ENCODE results near the gene TTC21A.

Gene TTC21A

DNA sequence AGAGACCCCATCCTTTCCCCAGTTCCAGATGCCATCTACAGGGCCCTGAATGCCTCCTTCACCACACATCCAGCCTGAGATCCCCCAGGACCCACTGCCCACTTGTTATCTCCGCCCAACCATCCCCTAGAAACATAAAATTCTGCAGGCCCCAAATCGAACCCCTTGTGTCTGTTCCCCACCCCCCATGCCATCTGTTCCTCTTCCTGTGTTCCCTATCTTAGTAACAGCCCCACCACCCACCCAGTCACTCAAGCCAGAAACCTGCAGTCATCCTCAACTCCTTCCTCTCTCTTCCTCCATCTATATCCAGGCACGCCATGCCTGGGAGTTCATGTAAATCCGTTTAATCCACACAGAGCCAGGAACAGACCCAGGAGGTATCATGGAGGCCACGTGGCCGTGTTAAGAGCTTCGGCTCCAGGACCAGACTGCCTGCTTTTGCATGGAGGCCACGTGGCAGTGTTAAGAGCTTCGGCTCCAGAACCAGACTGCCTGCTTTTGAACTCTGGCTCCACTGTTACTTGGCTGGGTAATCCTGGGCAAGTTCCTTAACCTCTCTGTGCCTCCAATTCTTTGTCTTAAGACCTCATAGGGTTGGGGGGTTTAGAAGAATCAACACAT lies 41.1 kb downstream of the TTC21A start:
- no peak for DNase-seq
- peak overlapping the region; percentile 12 for H3K4me3 ChIP-seq (ENCODE audit: low read depth, low read length)

DNA sequence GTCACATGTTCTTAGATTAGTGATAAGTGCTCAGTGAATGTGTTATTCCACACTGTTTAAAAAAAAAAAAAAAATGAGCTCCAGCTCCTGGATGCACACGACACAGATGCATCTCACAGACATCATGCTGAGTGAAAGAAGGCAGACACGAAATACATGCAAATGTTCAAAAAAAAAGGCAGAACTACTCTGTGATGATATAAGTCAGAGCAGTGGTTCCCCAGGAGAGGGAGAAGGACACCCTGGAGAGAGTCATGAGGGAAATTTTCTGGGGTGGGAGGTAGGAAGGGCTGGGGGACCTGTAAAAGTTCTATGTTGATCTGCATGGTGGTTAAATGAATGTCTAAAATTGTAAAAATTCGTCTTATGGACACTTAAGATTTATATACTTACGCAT lies 41.6 kb downstream of the TTC21A start:
- DNase-seq: no peak
- in situ Hi-C loops (cut with HindIII; ENCODE audit: low pct_ligation_motif_present, low sequenced_read_pairs): no loop called here
- H3K4me3 ChIP-seq (ENCODE audit: low read depth, low read length): no peak overlapping the region
- TF ChIP-seq, protein P1, sequence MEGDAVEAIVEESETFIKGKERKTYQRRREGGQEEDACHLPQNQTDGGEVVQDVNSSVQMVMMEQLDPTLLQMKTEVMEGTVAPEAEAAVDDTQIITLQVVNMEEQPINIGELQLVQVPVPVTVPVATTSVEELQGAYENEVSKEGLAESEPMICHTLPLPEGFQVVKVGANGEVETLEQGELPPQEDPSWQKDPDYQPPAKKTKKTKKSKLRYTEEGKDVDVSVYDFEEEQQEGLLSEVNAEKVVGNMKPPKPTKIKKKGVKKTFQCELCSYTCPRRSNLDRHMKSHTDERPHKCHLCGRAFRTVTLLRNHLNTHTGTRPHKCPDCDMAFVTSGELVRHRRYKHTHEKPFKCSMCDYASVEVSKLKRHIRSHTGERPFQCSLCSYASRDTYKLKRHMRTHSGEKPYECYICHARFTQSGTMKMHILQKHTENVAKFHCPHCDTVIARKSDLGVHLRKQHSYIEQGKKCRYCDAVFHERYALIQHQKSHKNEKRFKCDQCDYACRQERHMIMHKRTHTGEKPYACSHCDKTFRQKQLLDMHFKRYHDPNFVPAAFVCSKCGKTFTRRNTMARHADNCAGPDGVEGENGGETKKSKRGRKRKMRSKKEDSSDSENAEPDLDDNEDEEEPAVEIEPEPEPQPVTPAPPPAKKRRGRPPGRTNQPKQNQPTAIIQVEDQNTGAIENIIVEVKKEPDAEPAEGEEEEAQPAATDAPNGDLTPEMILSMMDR (IDR thresholded peaks at IDR 0.05; ENCODE audit: low read depth, low read length, missing control alignments): no peak
- peak overlapping the region; percentile 90 for H3K27ac ChIP-seq
- H3K27me3 ChIP-seq (replicated peaks): no peaks in the 10 kb centered on the region
- peaks cover 24% of the 10 kb centered on the region for H3K36me3 ChIP-seq (replicated peaks)

More for the DNA sequence above, 41.1 kb downstream of the TTC21A start:
- in situ Hi-C loops (cut with HindIII; ENCODE audit: low pct_ligation_motif_present, low sequenced_read_pairs): no loop called here
- Histone ChIP-seq H3K27ac (peak overlapping the region; percentile 90), H3K36me3 (replicated peaks) (peaks cover 29% of the 10 kb centered on the region), H3K27me3 (replicated peaks) (no peaks in the 10 kb centered on the region)
- TF ChIP-seq, protein P1 (IDR thresholded peaks at IDR 0.05; ENCODE audit: low read depth, low read length, missing control alignments): no peak

DNA sequence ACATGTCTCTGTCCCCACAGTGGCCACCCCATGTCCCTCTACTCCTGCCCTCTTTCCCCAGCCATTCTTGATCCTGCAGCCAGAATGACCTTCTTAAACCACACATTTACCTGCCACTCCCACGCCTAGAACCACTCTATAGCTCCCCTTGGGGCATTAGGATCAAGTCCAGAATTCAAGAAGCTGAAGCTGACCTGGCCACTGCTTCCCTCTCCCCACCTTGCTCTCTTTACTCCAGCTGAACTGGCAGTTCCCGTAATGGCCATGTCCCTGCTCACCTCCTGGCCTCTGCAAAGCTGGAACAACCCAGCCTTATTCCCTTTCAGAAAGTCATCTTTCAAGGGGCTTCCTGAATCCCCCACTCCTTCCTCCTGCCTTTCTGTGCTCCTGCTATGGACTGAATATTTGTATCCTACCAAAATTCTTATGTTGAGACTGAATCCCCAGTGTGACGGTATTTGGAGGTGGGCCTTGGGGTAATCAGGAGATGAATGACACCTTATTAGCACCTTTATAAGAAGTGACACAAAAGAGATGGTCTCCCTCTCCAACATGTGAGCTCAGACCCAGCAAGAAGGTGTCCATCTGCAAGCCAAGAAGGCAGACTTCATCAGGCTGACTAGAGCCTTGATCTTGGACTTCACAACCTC lies 42.1 kb downstream of the TTC21A start:
- peak overlapping the region; percentile 98 for H3K27ac ChIP-seq

DNA sequence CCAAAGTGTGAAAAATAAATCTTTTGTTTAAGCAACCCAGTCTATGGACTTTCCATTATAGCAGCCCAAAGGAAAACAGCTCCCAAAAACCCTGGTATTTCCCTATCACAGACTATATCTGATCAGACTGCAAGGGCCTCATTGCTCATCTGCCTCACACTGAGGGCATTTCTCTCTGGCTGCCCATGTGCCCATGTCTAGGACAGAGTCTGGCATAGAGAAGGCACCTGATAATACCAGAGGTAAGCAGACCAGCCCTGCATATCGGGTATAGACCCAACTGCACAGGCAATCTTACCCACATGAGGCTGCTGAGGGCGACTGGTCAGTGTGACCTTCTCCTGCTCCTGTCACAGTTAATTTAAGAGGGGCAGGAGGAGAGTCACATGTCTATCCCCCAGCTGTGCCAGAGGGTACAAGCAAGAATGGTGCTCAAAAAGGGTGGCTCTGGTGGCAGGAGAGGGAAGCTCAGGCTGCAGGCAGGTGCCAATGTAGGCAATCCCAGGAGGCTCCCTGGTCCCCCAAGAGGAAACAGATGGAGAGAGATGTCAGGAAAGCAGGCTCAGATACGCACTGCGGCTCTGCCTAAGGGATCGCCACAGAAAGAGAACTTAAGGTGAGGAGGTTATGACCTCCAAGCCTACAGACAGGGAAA lies 42.8 kb downstream of the TTC21A start:
- TF ChIP-seq, protein P1 (IDR thresholded peaks at IDR 0.05; ENCODE audit: low read depth, low read length, missing control alignments): peak; percentile 43
- in situ Hi-C loops (cut with HindIII; ENCODE audit: low pct_ligation_motif_present, low sequenced_read_pairs): no loop called here
- Histone ChIP-seq H3K27me3 (replicated peaks) (no peaks in the 10 kb centered on the region), H3K4me3 (ENCODE audit: low read depth, low read length) (peak overlapping the region; percentile 53), H3K36me3 (replicated peaks) (peaks cover 14% of the 10 kb centered on the region), H3K27ac (peak overlapping the region; percentile 98)
- DNase-seq: no peak

More for the DNA sequence above, 42.1 kb downstream of the TTC21A start:
- in situ Hi-C loops (cut with HindIII; ENCODE audit: low pct_ligation_motif_present, low sequenced_read_pairs): no loop called here
- peak overlapping the region; percentile 12 for H3K4me3 ChIP-seq (ENCODE audit: low read depth, low read length)
- TF ChIP-seq, protein P1 (IDR thresholded peaks at IDR 0.05; ENCODE audit: low read depth, low read length, missing control alignments): no peak
- H3K27me3 ChIP-seq (replicated peaks): no peaks in the 10 kb centered on the region
- DNase-seq: no peak
- H3K36me3 ChIP-seq (replicated peaks): peaks cover 19% of the 10 kb centered on the region

DNA sequence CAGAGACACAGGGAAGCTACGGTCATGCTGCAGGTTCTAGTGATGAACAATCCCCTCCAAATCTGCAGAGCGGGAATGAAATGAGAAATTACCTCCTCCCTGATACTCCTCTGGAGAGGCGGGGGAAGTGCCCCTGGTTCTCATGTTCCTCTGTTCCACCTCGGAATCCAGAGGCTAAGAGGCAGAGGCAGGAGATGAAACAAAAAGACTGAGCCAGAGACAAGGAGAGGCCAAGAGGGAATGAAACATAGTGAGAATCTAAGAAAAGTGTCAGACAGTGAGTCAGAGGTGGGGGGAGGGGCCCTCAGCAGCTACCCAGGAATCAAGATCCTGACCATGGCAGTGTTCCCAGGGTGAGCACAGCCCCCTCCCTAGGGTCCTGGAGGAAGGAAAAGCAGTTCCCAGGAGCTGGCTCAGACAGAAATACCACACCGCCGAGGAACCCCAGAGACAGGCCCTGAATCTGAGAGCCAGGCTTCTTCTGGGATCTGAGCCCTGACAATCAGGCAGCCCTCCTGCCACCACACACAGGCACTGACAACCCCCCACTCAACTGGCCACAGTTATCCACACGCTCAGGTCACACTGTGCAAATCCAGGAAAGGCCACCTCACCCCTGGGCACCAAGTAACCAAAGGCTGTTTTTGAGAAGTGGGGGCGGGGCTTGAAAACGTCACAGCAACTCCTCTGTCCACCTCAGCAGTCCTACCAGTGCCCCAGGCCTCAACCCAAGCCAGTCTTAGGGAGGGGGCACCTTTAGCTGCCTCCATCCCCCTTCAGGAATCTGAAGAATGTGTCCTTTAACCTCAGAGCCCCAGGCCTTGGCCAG lies 43.5 kb downstream of the TTC21A start:
- Histone ChIP-seq H3K4me3 (ENCODE audit: low read depth, low read length) (peak overlapping the region; percentile 87), H3K27ac (peak overlapping the region; percentile 98), H3K36me3 (replicated peaks) (peaks cover 6% of the 10 kb centered on the region), H3K27me3 (replicated peaks) (no peaks in the 10 kb centered on the region)
- TF ChIP-seq, protein P1 (IDR thresholded peaks at IDR 0.05; ENCODE audit: low read depth, low read length, missing control alignments): peak; percentile 6
- peak; percentile 99 for DNase-seq
- in situ Hi-C loops (cut with HindIII; ENCODE audit: low pct_ligation_motif_present, low sequenced_read_pairs): no loop called here

Measured in brain microvascular endothelial cell (primary cell).